ENCODE results near the gene RDH13.

GRCh38 chr19:55080968-55081769 is 18.2 kb upstream of the RDH13 start:
- TF ChIP-seq CTCF (IDR thresholded peaks at IDR 0.05) (no peak), POLR2A (IDR thresholded peaks at IDR 0.05) (no peak)

Measured in heart left ventricle (tissue), 13 donors.